SKM-1 treated with dmso at 0.1 percent for 144 hours (cell line): ENCODE data around the gene CHD6.
A peak's percentile ranks its signal among the peaks of the same experiment; 100 is the strongest.

Source experiments
- DNase-seq: peaks from one replicate; lab custom pipeline; 2025; ENCODE audit not compliant: unreplicated experiment; lab: John Stamatoyannopoulos, UW

CHD6 gene

DNA sequence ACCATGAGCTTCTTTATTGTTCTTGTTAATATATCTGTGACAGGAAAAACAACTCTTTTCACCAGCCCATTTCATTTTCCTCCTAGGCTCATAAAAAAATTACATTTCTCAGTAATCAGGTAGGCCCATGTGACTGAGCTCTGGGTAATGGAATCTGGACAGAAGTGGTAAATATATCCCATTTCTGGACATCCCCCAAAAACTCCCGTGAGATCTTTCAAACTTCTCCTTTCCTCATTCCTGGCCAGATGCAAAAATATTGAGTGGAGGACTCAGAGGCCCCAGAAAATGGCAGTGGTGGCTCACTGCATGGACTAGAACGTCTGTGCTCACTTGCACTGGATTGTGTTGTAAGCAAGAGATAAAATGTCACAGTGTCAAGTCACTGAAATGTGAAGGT lies 3.8 kb upstream of the CHD6 start:
- DNase-seq: no peak

GRCh38 chr20:41621421-41621820 lies 3.2 kb upstream of the CHD6 start:
- DNase-seq: no peak

- no peak for DNase-seq
Measured at GRCh38 chr20:41619360-41620100, 1.4 kb upstream of the CHD6 start.

- DNase-seq: no peak
Measured at GRCh38 chr20:41618807-41619311, 682 bp upstream of the CHD6 start.

GRCh38 chr20:41617059-41617901 lies 897 bp downstream of the CHD6 start:
- DNase-seq: no peak

DNA sequence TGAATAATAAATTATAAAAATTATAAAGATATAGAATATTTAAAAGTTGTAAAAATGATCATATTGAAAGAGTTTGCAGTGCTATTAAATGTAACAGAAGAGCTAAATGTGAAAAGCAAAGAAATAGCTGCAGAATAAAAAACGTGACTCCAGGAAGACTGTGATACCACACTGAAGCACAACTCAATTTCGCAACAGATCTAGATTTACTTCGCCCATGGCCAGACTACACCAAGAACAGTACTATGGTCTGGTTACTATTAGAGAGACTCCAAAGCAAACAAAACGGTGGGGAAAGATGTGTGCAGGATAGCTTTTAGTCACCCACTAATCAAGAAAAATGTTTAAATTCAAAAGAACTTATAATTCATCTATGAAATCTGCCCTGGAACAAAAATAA lies 1.9 kb downstream of the CHD6 start:
- peak; percentile 35 for DNase-seq

DNA sequence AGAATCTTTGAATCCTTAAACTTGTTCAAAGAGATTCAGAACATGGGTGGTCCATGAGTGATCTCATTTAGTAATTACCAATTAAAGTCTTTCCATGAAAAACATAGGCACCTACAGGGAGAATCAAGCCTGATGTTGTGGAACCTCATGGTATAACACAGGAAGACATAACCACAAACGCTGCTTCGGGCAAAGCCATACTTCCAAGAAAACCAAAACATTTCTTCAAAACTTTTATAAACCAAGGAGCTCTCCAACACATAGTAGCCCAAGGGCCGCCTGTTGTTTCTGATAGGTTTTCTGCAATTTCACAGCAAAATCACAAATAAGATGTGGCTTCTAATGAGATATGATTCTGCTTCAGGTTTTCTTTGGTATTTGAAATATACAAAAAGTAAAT lies 2.5 kb downstream of the CHD6 start:
- no peak for DNase-seq

- no peak for DNase-seq
Measured at GRCh38 chr20:41615110-41615509, 3.1 kb downstream of the CHD6 start.

- DNase-seq: no peak
Measured at GRCh38 chr20:41613321-41613720, 4.9 kb downstream of the CHD6 start.

- DNase-seq: no peak
Measured at GRCh38 chr20:41609474-41609873, 8.7 kb downstream of the CHD6 start.

GRCh38 chr20:41608606-41609005 lies 9.6 kb downstream of the CHD6 start:
- DNase-seq: no peak

GRCh38 chr20:41607791-41608190 lies 10.4 kb downstream of the CHD6 start:
- DNase-seq: no peak

DNA sequence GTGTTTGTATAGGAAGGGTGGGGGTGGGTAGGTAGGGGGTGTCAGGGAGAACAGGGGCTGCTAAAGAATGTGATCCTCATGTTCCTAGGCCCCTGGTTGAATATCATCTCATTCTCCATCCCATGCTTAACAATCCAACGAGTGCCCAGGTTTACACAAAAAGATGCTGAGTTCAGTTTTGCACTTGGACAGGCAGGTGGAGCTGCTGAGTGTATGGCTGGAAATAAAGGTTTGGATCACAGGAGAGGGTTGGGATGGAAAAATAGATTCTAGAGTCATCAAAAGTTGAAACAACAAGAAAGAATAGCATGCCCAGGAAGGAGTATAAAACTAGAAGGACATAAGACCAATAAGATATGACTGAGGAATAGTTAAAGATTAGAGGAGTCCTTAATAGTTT lies 14.2 kb downstream of the CHD6 start:
- no peak for DNase-seq

GRCh38 chr20:41601742-41602141 lies 16.4 kb downstream of the CHD6 start:
- DNase-seq: no peak

- DNase-seq: no peak
Measured at GRCh38 chr20:41600926-41601631, 17.1 kb downstream of the CHD6 start.

GRCh38 chr20:41599699-41600104 lies 18.5 kb downstream of the CHD6 start:
- DNase-seq: peak; percentile 67

- no peak for DNase-seq
Measured at GRCh38 chr20:41598719-41599118, 19.5 kb downstream of the CHD6 start.

DNA sequence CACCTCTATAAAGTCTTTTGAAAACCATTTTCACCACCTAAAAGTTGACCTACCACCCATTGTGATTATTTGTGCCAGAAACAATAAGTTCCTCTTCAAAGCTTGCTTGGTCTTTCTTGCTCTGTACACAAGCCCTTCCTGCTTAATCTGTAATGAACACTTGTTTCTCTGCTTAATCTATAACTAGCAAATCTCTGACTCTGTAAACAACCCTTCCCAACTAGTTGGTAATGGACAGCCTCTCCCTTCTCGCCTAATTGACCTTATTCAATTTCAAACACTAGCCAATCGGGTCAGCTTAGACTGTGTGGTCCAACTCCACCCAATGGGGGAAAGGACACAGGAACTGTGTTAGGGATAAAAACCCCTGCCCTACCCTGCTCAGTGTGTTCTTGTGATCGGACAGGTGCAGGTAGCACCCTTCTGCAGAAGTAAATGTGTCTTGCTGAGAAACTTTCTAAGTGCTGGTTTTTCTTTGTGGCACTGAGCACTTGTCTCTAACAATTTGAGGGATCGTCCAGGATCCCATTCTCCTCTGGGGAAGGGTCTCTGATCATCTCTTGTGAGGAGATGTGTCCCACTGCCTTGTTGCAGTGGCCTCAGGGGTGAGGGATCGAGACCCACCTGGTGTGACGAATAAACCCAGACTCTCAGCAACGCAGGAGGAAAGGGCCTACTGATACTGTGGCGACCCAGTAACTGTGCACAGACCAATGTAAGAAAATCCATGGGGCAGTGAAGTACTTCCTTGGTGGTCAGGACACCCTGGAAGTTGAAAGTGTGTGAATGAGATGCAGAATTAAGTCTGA lies 23.5 kb downstream of the CHD6 start:
- DNase-seq: no peak

DNA sequence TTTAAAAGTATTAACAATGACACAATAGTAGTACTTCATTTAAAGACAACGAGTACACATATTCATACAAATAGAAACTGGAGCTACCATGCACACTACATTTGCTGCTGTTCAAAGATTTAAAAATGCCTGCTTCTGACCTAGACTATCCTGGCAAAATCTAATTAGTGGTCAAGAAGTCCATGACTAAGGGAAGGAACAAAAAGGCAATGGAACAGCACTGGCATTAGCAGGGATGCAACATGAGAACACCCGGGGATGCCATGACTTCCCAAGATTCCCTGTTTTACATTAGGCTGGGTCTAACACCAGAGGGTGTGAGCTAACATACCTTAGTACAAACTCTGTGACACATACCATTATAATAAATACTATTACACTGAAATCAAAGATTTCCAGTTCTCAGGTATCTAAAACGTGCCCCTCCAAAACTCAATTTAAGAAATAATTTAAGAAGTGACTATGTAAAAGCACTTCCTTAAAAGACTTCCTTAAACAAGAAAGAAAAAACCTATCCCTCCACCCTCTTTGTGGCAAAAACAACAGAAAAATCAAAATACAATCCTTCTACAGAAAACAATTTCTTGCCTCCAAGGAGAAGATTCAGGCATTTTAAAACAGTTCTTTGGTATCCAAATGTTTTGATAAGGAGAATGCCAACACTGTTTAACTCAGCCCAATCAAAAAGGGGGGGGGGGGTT lies 25.5 kb downstream of the CHD6 start:
- peak; percentile 11 for DNase-seq

- DNase-seq: no peak
Measured at GRCh38 chr20:41587956-41588355, 30.2 kb downstream of the CHD6 start.
